ENCODE data around the gene LDB3. TPM values are rescaled to one million over a fixed set of nuclear protein-coding genes. Genes with fewer than 3 reads are reported as not detected.
"Not testable (repeated sequence)": the region's sequence is repeated elsewhere in the genome, so short reads cannot be mapped to it uniquely, and the experiment has no call there.

Gene LDB3
- total RNA-seq, 1 donor from 2014 or later: 0.22 TPM

DNA sequence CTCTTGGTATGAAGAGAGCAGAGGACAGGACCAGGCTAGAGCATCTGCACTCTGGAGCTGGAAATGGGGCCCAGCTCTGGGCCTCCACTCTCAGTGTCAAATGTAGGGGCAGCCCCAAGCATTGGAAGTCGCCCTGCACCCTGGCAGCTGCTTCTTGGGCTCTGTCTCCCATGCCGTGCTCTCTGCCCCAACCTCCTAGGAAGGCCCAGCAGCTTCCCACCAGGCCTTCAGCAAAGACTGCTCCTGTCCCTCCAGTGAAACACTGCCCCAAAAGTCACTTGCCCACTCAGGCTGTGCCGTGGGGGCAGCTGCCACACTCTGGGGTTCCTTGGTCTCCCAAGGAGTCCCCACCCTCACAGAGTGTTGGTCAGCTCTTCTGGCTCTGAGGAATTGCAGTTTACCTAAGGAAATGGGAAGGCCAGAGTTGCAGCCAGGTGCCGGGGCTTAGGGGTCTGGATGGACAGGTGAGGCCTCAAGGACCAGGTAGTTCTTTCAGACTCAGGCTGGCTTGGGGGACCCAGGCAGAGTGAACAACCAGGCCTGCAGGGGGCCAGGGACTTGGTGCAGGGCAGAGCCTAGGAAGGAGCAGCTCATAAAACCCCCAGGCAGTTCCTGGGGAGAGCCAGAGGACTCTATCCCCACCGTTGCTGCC lies 23.4 kb upstream of the LDB3 start:
- TF ChIP-seq, protein P1, sequence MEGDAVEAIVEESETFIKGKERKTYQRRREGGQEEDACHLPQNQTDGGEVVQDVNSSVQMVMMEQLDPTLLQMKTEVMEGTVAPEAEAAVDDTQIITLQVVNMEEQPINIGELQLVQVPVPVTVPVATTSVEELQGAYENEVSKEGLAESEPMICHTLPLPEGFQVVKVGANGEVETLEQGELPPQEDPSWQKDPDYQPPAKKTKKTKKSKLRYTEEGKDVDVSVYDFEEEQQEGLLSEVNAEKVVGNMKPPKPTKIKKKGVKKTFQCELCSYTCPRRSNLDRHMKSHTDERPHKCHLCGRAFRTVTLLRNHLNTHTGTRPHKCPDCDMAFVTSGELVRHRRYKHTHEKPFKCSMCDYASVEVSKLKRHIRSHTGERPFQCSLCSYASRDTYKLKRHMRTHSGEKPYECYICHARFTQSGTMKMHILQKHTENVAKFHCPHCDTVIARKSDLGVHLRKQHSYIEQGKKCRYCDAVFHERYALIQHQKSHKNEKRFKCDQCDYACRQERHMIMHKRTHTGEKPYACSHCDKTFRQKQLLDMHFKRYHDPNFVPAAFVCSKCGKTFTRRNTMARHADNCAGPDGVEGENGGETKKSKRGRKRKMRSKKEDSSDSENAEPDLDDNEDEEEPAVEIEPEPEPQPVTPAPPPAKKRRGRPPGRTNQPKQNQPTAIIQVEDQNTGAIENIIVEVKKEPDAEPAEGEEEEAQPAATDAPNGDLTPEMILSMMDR (IDR thresholded peaks at IDR 0.05; ENCODE audit: unreplicated experiment): no peak
- H3K4me1 Mint-ChIP-seq: peaks cover 27% of the 10 kb centered on the region

DNA sequence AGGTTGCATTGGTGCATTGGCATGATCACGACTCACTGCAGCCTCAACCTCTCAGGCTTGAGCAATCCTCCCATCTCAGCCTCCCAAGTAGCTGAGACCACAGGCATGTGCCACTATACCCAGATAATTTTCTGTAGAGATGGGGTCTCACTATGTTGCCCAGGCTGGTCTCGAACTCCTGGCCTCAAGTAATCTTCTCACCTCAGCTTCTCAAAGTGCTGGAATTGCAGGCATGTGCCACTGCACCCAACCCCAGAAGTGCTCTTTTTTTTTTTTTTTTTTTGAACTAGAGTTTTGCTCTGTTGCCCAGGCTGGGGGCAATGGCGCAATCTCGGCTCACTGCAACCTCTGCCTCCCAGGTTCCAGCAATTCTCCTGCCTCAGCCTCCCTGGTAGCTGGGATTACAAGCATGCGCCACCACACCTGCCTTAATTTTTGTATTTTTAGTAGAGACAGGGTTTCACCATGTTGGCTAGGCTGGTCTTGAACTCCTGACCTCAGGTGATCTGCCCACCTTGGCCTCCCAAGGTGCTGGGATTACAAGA lies 22.6 kb upstream of the LDB3 start:
- peaks cover 27% of the 10 kb centered on the region for H3K4me1 Mint-ChIP-seq
- H3K27ac Mint-ChIP-seq; H3K9me3 Mint-ChIP-seq; H3K36me3 Mint-ChIP-seq; H3K4me3 Mint-ChIP-seq; DNase-seq (ENCODE audit: low spot score in 2 of 2, unreplicated experiment in 2 of 2): not testable (repeated sequence)
- H3K27me3 Mint-ChIP-seq (ENCODE audit: low read depth): peaks cover 60% of the 10 kb centered on the region

More for the DNA sequence above, 23.4 kb upstream of the LDB3 start:
- Mint-ChIP-seq H3K9me3 (no peaks in the 10 kb centered on the region), H3K27me3 (ENCODE audit: low read depth) (peaks cover 61% of the 10 kb centered on the region), H3K36me3 (no peaks in the 10 kb centered on the region), H3K27ac (no peak overlapping the region), H3K4me3 (no peak overlapping the region)
- DNase-seq (ENCODE audit: low spot score in 2 of 2, unreplicated experiment in 2 of 2): peak in 1 of 2 experiments; percentile 27

DNA sequence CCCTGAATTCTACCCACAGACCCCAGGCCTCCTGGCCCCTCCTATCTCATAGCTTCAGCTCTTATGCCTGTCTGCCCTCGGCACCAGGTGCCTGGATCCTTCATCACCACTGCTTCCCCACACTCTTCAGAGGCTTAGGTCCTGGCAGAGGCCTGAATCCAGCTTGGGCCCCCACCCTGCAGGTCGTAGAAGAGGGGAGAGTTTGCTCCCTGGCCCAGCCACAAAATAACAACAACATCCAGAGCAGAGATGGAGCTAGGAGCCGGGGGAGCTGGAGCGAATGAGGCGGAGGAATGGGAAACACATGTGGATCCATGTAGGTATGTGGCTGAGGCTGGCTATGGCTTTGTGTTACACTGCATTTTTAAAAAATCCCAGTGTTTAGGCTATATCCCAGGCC lies 21.8 kb upstream of the LDB3 start:
- no peak for DNase-seq (ENCODE audit: low spot score in 2 of 2, unreplicated experiment in 2 of 2)
- TF ChIP-seq, protein P1 (IDR thresholded peaks at IDR 0.05; ENCODE audit: unreplicated experiment): no peak
- Mint-ChIP-seq H3K27ac (no peak overlapping the region), H3K4me3 (no peak overlapping the region), H3K36me3 (no peaks in the 10 kb centered on the region), H3K9me3 (no peaks in the 10 kb centered on the region), H3K4me1 (peaks cover 27% of the 10 kb centered on the region), H3K27me3 (ENCODE audit: low read depth) (peaks cover 64% of the 10 kb centered on the region)

DNA sequence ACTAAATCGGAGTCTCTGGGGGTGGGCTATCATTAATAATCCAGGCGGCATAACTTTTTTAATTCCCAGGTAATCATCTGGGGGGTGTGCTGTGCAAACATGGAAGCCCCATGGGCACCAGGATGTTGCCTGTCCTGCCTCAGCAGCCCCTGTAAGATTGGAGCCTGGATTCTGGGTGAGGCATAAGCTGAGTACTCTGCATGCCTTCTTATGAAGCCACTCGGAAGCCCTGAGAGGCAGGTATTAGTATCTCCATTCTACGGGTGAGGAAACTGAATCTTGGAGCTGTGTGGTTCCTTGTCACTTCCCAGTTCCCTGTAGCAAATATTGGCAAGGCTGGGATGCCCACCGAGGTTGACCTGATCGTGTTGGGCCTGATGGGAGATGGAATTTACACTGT lies 21.4 kb upstream of the LDB3 start:
- H3K27me3 Mint-ChIP-seq (ENCODE audit: low read depth): peaks cover 64% of the 10 kb centered on the region
- no peak for DNase-seq (ENCODE audit: low spot score in 2 of 2, unreplicated experiment in 2 of 2)
- TF ChIP-seq, protein P1 (IDR thresholded peaks at IDR 0.05; ENCODE audit: unreplicated experiment): no peak
- H3K4me1 Mint-ChIP-seq: peaks cover 30% of the 10 kb centered on the region
- H3K4me3 Mint-ChIP-seq: no peak overlapping the region
- no peak overlapping the region for H3K27ac Mint-ChIP-seq
- no peaks in the 10 kb centered on the region for H3K9me3 Mint-ChIP-seq
- no peaks in the 10 kb centered on the region for H3K36me3 Mint-ChIP-seq

DNA sequence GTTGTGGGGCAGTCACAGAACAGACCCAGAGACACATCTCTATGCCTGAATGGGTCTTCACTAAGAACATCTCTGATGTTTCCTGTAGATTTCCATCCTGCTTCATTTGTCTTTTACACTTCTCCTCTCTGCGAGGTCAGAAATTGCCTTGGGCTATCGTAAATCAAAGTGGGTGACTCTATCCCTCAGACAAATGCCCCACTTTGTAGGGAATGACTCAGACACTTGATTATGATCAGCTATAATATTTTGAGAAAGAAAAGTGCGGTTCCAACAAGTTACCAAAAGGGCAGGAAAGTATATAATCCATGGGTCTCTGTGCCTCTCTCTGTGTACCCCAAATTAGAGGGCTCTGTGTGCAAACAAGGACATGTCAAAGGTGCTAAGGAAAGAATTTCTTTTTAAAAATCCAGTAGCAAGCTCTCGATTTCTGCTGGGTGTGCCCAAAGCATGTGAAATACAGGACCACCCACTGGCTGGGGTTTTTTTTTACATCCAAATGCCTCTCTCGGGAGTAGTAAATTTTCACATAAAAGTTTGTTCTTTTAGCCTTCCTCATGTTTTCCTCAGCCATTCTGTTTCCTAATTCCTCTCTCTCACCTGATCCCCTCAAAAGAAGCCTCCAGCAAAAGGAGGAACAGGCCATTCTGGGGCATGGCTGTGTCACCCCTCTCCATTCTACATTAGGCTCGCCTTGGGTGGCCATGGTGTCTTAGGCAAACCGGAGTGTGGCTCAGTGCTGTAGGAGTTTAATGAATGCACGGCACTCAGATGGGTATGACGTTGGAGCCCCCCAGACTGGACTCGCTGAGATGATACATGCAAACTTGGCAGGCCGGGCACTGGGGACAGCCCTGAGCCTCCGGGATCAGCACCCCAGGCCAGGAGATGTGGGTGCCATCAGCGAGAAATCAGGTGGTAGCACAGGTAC lies 20.3 kb upstream of the LDB3 start:
- H3K27ac Mint-ChIP-seq: no peak overlapping the region
- DNase-seq (ENCODE audit: low spot score in 2 of 2, unreplicated experiment in 2 of 2): peak in 1 of 2 experiments; percentile 34
- H3K4me3 Mint-ChIP-seq: no peak overlapping the region
- no peaks in the 10 kb centered on the region for H3K36me3 Mint-ChIP-seq
- H3K27me3 Mint-ChIP-seq (ENCODE audit: low read depth): peaks cover 61% of the 10 kb centered on the region
- no peaks in the 10 kb centered on the region for H3K9me3 Mint-ChIP-seq
- TF ChIP-seq, protein P1 (IDR thresholded peaks at IDR 0.05; ENCODE audit: unreplicated experiment): no peak
- peaks cover 33% of the 10 kb centered on the region for H3K4me1 Mint-ChIP-seq

All from mesothelial cell of epicardium (in vitro differentiated cells).